K562 (cell line): Measurements from ENCODE around the gene CLEC4C.

Source experiments
- BRF2 ChIP-seq: IDR thresholded peaks from 3 replicates; pipeline ENCODE4 v1.6.1; 2011; ENCODE audit warnings: borderline replicate concordance, mild to moderate bottlenecking; ENCODE audit not compliant: insufficient read length, insufficient read depth
- CTCF ChIP-seq, 3 experiments: IDR thresholded peaks in 2 of 3; conservative IDR thresholded peaks in 1 of 3; 2 replicates each; pipeline ENCODE4 v1.5.1; 2011 to 2012; ENCODE audit warnings: low read length in 3 of 3, mild to moderate bottlenecking in 3 of 3, control low read depth in 2 of 3, improper control_type of control experiment in 1 of 3, inconsistent platforms in 1 of 3, low read depth in 1 of 3, mixed read lengths in 1 of 3, moderate library complexity in 1 of 3; ENCODE audit not compliant: insufficient read depth in 2 of 3
- GABPA ChIP-seq: fragments of 200-800 bp; sonication (Bioruptor generic); conservative IDR thresholded peaks from 2 replicates; pipeline ENCODE4 v1.6.1; 2016; ENCODE audit warnings: low read depth, missing genetic modification characterization, missing compliant biosample characterization
- KDM1A ChIP-seq, 2 experiments: fragments of 450-650 bp; IDR thresholded peaks; 2 replicates each; pipeline ENCODE4 v1.6.1; 2016; ENCODE audit warnings: mild to moderate bottlenecking in 2 of 2
- KLF10 ChIP-seq: fragments of 250-450 bp; sonication (Bioruptor Pico); IDR thresholded peaks from 2 replicates; pipeline ENCODE4 v1.6.1; 2021; ENCODE audit warnings: matching md5 sums
- NONO ChIP-seq, 2 experiments: fragments of 200-400 bp in 1 of 2; fragments of 450-650 bp in 1 of 2; formaldehyde crosslinking in 1 of 2; IDR thresholded peaks; 2 replicates each; pipeline ENCODE4 v1.6.1; 2017; ENCODE audit warnings: low read depth in 2 of 2, mild to moderate bottlenecking in 2 of 2, moderate library complexity in 2 of 2, low read length in 1 of 2
- POLR2AphosphoS5 ChIP-seq: IDR thresholded peaks from 2 replicates; pipeline ENCODE4 v1.6.1; 2011; ENCODE audit warnings: mild to moderate bottlenecking, low read depth, low read length, moderate library complexity; ENCODE audit not compliant: control insufficient read depth, insufficient read depth
- ZNF639 ChIP-seq, 2 experiments: fragments of 200-800 bp in 1 of 2; sonication (Bioruptor generic) in 1 of 2; sonication (generic) in 1 of 2; formaldehyde crosslinking in 1 of 2; IDR thresholded peaks in 1 of 2; conservative IDR thresholded peaks in 1 of 2; 2 replicates each; pipeline versions ENCODE4 v1.5.0 to v1.6.1; 2016 to 2020; ENCODE audit warnings: missing compliant biosample characterization in 1 of 2, missing genetic modification characterization in 1 of 2, missing genetic modification reagents in 1 of 2
- TF ChIP-seq, protein P1 (sequence below), 2 experiments: fragments of 450-650 bp; IDR thresholded peaks; 2 replicates each; pipeline ENCODE4 v1.6.1; 2016; ENCODE audit warnings: mild to moderate bottlenecking in 2 of 2, borderline replicate concordance in 1 of 2, low read depth in 1 of 2, moderate library complexity in 1 of 2

DNA sequence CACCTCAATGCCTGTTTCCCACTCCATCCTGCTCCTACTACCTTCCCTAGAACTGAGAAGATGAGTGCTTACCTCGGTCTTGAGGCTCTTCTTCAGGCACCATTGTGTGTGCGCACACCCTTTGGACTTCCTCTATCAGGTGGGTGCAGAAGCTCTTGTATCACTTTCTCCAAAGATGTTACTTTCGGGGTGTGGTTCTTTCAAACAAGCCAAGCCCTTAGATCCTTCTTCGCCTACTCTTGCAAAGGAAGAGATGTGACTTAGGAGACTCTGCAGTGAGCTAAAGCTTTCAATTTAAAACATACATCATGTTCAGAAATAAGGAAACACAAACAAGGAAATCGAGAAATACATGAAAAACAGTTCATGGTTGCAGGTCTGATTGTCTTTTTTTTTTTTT, at the start of gene CLEC4C:
- no peak for TF ChIP-seq BRF2
- no peak for TF ChIP-seq GABPA (tag)
- TF ChIP-seq KDM1A (IDR thresholded peaks at IDR 0.05), result no peak
- no peak for TF ChIP-seq NONO (IDR thresholded peaks at IDR 0.05; ENCODE audit: low read depth in 2 of 2, low read length in 1 of 2)
- TF ChIP-seq, protein P1, sequence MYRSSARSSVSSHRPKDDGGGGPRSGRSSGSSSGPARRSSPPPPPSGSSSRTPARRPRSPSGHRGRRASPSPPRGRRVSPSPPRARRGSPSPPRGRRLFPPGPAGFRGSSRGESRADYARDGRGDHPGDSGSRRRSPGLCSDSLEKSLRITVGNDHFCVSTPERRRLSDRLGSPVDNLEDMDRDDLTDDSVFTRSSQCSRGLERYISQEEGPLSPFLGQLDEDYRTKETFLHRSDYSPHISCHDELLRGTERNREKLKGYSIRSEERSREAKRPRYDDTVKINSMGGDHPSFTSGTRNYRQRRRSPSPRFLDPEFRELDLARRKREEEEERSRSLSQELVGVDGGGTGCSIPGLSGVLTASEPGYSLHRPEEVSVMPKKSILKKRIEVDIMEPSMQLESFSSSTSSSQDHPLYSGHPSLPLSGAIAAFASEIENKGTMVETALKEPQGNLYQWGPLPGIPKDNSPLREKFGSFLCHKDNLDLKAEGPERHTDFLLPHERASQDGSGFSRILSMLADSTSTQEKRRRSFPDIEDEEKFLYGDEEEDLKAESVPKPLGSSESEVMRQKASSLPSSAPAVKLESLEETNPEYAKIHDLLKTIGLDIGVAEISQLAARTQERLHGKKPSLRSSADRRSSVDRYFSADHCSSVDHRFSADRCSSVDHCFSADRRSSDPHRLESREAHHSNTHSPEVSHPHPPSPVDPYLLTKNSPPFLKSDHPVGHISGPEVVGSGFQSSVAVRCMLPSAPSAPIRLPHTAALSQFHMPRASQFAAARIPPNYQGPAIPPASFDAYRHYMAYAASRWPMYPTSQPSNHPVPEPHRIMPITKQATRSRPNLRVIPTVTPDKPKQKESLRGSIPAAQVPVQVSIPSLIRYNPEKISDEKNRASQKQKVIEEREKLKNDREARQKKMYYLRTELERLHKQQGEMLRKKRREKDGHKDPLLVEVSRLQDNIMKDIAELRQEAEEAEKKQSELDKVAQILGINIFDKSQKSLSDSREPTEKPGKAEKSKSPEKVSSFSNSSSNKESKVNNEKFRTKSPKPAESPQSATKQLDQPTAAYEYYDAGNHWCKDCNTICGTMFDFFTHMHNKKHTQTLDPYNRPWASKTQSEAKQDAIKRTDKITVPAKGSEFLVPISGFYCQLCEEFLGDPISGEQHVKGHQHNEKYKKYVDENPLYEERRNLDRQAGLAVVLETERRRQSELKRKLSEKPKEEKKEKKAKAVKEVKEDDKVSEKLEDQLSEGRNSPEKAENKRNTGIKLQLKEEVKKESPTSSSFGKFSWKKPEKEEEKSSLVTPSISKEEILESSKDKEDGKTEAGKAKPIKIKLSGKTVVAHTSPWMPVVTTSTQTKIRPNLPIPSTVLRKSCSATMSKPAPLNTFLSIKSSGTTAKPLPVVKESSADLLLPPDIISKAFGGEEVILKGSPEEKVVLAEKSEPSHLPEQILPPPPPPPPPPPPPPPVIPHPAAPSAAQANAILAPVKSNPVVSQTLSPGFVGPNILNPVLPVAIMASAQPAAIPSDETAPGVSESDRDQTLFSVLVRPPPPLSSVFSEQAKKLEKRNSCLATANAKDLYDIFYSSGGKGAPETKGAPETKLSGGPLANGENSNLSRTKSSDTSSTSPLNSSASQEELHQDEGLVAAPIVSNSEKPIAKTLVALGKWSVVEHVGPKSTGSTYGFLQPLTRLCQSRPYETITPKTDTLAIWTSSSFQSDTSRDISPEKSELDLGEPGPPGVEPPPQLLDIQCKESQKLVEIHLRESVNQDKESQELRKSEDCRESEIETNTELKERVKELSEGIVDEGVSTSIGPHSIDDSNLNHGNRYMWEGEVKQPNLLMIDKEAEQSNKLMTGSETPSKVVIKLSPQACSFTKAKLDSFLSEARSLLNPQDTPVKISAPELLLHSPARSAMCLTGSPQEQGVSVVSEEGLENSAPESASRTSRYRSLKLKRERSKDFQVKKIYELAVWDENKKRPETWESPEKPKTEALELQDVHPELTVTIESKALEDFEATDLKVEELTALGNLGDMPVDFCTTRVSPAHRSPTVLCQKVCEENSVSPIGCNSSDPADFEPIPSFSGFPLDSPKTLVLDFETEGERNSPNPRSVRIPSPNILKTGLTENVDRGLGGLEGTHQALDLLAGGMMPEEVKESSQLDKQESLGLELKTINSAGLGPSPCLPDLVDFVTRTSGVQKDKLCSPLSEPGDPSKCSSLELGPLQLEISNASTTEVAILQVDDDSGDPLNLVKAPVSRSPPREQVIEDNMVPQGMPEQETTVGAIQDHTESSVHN (IDR thresholded peaks at IDR 0.05; ENCODE audit: borderline replicate concordance in 1 of 2, low read depth in 1 of 2), result no peak
- TF ChIP-seq KLF10 (CRISPR knock-in tag), result no peak
- no peak for TF ChIP-seq CTCF (IDR thresholded peaks at IDR 0.05 in 2 of 3, conservative IDR thresholded peaks at IDR 0.05 in 1 of 3; ENCODE audit: insufficient read depth in 2 of 3, low read depth in 1 of 3, low read length in 3 of 3)
- TF ChIP-seq ZNF639 (CRISPR knock-in tag; conservative IDR thresholded peaks at IDR 0.05 in 1 of 2, IDR thresholded peaks at IDR 0.05 in 1 of 2), result no peak
- TF ChIP-seq POLR2AphosphoS5, result no peak
